ENCODE data around the gene PDK2. TPM values are rescaled to one million over a fixed set of nuclear protein-coding genes. Genes with fewer than 3 reads are reported as not detected.

The PDK2 gene
- total RNA-seq (10 to 100 TPM; 44.4 to 45.3 TPM), polyA plus RNA-seq (10 to 100 TPM; 27.9 to 47.4 (median 40.4) TPM), total RNA-seq (4.6 to 23.3 (median 13.7) reads per million in 6 experiments)

DNA sequence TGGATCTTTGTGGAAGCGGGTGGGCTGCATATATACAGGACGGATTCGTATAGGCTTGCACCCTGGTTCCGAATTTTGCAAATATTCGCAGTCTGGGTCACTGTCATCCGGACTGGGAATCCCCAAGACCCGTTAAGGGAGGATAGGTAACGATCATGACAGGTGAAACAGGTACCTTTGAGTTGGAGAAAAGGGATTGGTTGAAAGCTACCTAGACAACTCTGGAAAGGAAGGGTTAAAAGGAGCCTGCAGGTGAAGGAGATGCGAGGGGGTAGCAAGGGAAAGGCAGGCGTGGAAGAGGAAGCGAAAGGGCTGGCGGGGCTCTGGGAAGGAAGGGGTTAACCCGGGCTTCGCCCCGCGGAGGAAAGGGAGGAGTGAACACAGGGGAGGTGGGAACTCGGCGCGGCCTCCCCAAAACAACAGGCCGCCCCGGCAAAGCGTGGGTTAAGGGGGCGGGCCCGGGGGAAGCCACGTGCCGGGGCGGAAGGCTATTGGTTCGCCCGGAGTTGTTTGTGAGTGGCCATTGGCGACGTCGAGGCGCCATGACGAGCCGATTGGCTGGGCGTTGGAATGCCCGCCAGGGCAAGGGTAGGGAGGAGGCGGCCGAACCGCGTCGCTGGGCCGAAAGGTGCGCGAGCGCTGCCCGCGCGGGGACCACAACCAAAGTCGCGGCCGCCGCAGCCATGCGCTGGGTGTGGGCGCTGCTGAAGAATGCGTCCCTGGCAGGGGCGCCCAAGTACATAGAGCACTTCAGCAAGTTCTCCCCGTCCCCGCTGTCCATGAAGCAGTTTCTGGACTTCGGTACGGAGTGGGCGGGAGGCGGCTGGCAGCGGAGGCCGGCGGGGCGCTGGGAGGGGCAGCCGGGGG lies at the start of gene PDK2:
PDK2 (plus strand) TSS at position 599 of the 867 bp plus-strand sequence; CDS start at position 684, 85 bp downstream.
- peaks cover 21 to 48% (median 42%) of the 10 kb centered on the region in 4 donors for H3K4me1 Mint-ChIP-seq
- DNase-seq (peak; percentile 94 to 98 (median 96)), ATAC-seq (peak; percentile 93)
- peak within 1 kb of the TSS; percentile 95 to 99 (median 98) for H3K4me3 Mint-ChIP-seq
- H3K27me3 Mint-ChIP-seq: peaks cover 0 to 5% (median 0%) of the 10 kb centered on the region in 5 donors
- peak within 1 kb of the TSS; percentile 93 to 98 (median 96) for H3K27ac Mint-ChIP-seq
- peaks cover 0 to 21% (median 0%) of the 10 kb centered on the region in 3 donors for H3K36me3 Mint-ChIP-seq
- H3K9me3 Mint-ChIP-seq: no peaks in the 10 kb centered on the region
- POLR2A ChIA-PET: interaction anchor here (0.8 to 2.0 kb wide), 12 partner anchors 14 to 732 kb away, joined by 3 to 7 read pairs (median 5); partner anchors contain the start of genes ITGA3, PPP1R9B and XYLT2

DNA sequence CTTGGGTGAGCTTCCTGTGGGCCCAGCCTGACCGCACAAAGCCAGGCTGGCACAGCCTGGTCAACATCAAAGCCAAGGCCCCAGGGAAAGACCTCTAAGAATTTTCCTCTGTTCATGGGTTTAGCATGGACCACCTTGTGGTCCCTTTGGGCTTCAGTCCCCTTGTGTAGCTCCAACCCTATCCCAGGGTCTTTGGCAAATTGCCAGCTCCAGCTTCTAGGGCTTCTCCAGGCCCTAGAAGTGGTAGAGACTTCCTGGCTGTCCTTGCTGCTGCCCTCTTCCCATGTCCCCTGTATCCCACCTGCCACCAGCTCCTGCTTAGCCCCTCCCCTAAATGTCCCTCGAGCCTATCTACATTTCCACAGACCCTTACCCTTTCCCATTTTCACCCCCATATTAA lies 49.0 kb upstream of the PDK2 start:
- H3K27me3 Mint-ChIP-seq: peaks cover 12 to 27% (median 16%) of the 10 kb centered on the region in 5 donors
- DNase-seq (no peak), ATAC-seq (no peak)
- H3K4me3 Mint-ChIP-seq: no peak overlapping the region
- H3K27ac Mint-ChIP-seq: peak overlapping the region in 1 of 10 donors; percentile 2
- peaks cover 0 to 5% (median 0%) of the 10 kb centered on the region in 4 donors for H3K4me1 Mint-ChIP-seq
- no peaks in the 10 kb centered on the region for H3K36me3 Mint-ChIP-seq
- no peaks in the 10 kb centered on the region for H3K9me3 Mint-ChIP-seq
- POLR2A ChIA-PET: no interaction called here

- Mint-ChIP-seq H3K27me3 (peaks cover 12 to 27% (median 16%) of the 10 kb centered on the region in 5 donors), H3K4me1 (peaks cover 0 to 9% (median 0%) of the 10 kb centered on the region in 4 donors), H3K36me3 (no peaks in the 10 kb centered on the region), H3K27ac (peak overlapping the region in 2 of 10 donors; percentile 2 to 79), H3K9me3 (no peaks in the 10 kb centered on the region), H3K4me3 (no peak overlapping the region)
- DNase-seq: no peak
- ATAC-seq: no peak
- POLR2A ChIA-PET: no interaction called here
Measured at GRCh38 chr17:50046667-50047066, 48.5 kb upstream of the PDK2 start.

- H3K27me3 Mint-ChIP-seq: peaks cover 10 to 27% (median 16%) of the 10 kb centered on the region in 5 donors
- no peak overlapping the region for H3K4me3 Mint-ChIP-seq
- peaks cover 0 to 9% (median 0%) of the 10 kb centered on the region in 4 donors for H3K4me1 Mint-ChIP-seq
- H3K27ac Mint-ChIP-seq: peak overlapping the region in 2 of 10 donors; percentile 13 to 79
- POLR2A ChIA-PET: no interaction called here
- H3K36me3 Mint-ChIP-seq: no peaks in the 10 kb centered on the region
- no peaks in the 10 kb centered on the region for H3K9me3 Mint-ChIP-seq
- ATAC-seq: no peak
- no peak for DNase-seq
Measured at GRCh38 chr17:50047083-50047482, 48.1 kb upstream of the PDK2 start.

DNA sequence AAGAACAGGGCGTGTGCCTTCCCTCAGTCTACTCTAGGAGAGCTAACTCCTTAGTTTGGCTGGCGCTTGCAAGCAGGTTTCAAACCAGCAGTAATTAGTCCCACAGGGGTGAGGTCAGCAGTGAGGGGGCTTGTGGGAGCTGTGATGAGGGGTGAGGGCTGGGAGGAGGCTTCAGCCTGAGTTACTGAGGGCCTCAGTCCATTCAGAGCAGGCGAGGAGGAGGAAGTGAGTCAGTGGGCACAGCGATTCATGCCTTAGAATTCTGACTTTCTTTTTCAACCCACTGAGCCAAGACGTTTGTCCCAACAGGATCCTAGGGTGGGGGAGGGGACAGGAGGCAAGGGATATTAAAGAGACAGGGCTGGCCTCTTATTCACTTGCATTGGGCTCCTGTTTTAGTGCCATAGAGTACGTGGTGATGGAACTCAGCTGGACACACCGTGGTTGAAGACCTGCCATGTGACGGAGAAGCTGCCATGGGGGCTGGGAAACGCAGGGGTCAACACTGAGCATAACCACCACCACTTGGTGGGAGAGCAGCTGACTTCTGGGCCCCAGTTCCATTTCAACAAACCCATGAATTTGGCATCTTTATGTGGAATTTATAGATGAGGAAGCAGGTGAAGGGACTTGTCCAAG lies 47.5 kb upstream of the PDK2 start:
- Mint-ChIP-seq H3K36me3 (no peaks in the 10 kb centered on the region), H3K4me1 (peaks cover 0 to 9% (median 0%) of the 10 kb centered on the region in 4 donors), H3K4me3 (no peak overlapping the region), H3K9me3 (no peaks in the 10 kb centered on the region), H3K27me3 (peaks cover 10 to 27% (median 16%) of the 10 kb centered on the region in 5 donors), H3K27ac (no peak overlapping the region)
- DNase-seq: no peak
- POLR2A ChIA-PET: no interaction called here
- no peak for ATAC-seq

- H3K27ac Mint-ChIP-seq: peak overlapping the region in 1 of 10 donors; percentile 62
- H3K36me3 Mint-ChIP-seq: no peaks in the 10 kb centered on the region
- ATAC-seq (no peak), DNase-seq (no peak)
- peaks cover 8 to 27% (median 16%) of the 10 kb centered on the region in 5 donors for H3K27me3 Mint-ChIP-seq
- POLR2A ChIA-PET: no interaction called here
- peaks cover 0 to 9% (median 0%) of the 10 kb centered on the region in 4 donors for H3K4me1 Mint-ChIP-seq
- H3K4me3 Mint-ChIP-seq: no peak overlapping the region
- H3K9me3 Mint-ChIP-seq: no peaks in the 10 kb centered on the region
Measured at GRCh38 chr17:50048146-50048720, 46.9 kb upstream of the PDK2 start.

- no peaks in the 10 kb centered on the region for H3K9me3 Mint-ChIP-seq
- H3K4me3 Mint-ChIP-seq: no peak overlapping the region
- H3K4me1 Mint-ChIP-seq: peaks cover 0 to 9% (median 0%) of the 10 kb centered on the region in 4 donors
- POLR2A ChIA-PET: no interaction called here
- ATAC-seq: no peak
- no peak for DNase-seq
- H3K27ac Mint-ChIP-seq: no peak overlapping the region
- H3K36me3 Mint-ChIP-seq: no peaks in the 10 kb centered on the region
- peaks cover 7 to 27% (median 16%) of the 10 kb centered on the region in 5 donors for H3K27me3 Mint-ChIP-seq
Measured at GRCh38 chr17:50048988-50049387, 46.2 kb upstream of the PDK2 start.

- H3K27ac Mint-ChIP-seq: no peak overlapping the region
- DNase-seq (no peak), ATAC-seq (no peak)
- no peaks in the 10 kb centered on the region for H3K9me3 Mint-ChIP-seq
- H3K4me3 Mint-ChIP-seq: no peak overlapping the region
- H3K36me3 Mint-ChIP-seq: no peaks in the 10 kb centered on the region
- POLR2A ChIA-PET: no interaction called here
- peaks cover 0 to 9% (median 0%) of the 10 kb centered on the region in 4 donors for H3K4me1 Mint-ChIP-seq
- H3K27me3 Mint-ChIP-seq: peaks cover 5 to 27% (median 16%) of the 10 kb centered on the region in 5 donors
Measured at GRCh38 chr17:50049636-50050035, 45.5 kb upstream of the PDK2 start.

DNA sequence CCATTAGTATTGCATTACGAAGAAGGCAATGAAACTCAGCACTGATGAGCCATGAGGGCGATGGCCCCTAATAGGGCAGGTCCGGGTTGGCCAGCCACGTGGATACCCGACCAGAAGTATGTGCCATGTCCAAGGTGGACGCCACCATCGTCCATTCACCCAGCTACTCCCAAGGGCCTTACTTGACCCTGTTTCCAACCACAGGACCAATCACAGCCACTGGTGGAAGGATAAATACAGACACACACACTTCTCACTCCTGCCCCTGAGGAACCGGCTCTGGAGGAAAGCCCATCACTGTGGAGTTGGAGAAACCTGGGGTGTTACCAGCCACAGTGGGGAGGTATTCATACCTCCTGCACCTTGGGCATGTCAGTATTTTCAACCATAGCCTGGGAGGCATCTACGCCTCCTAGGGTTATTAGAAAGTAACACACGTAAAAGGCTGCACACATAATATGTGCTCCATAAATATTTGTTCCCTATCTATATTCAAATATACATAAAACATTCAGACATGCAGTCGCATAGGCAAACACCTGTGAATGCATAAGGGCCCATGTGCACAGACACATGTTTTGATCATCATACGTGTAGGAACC lies 44.6 kb upstream of the PDK2 start:
- Mint-ChIP-seq H3K36me3 (no peaks in the 10 kb centered on the region), H3K4me1 (peaks cover 4 to 16% (median 5%) of the 10 kb centered on the region in 4 donors), H3K27ac (no peak overlapping the region), H3K4me3 (no peak overlapping the region), H3K27me3 (peaks cover 2 to 24% (median 15%) of the 10 kb centered on the region in 5 donors), H3K9me3 (no peaks in the 10 kb centered on the region)
- DNase-seq (no peak), ATAC-seq (no peak)
- POLR2A ChIA-PET: no interaction called here

GRCh38 chr17:50051082-50051576 lies 44.0 kb upstream of the PDK2 start:
- H3K36me3 Mint-ChIP-seq: no peaks in the 10 kb centered on the region
- H3K4me3 Mint-ChIP-seq: no peak overlapping the region
- peaks cover 2 to 23% (median 10%) of the 10 kb centered on the region in 5 donors for H3K27me3 Mint-ChIP-seq
- DNase-seq (peak in 1 of 10 donors; percentile 28), ATAC-seq (no peak)
- no peaks in the 10 kb centered on the region for H3K9me3 Mint-ChIP-seq
- peaks cover 4 to 18% (median 5%) of the 10 kb centered on the region in 4 donors for H3K4me1 Mint-ChIP-seq
- no peak overlapping the region for H3K27ac Mint-ChIP-seq
- POLR2A ChIA-PET: no interaction called here

GRCh38 chr17:50051606-50052005 lies 43.5 kb upstream of the PDK2 start:
- ATAC-seq (no peak), DNase-seq (no peak)
- Mint-ChIP-seq H3K9me3 (no peaks in the 10 kb centered on the region), H3K4me3 (no peak overlapping the region), H3K27ac (no peak overlapping the region), H3K4me1 (peaks cover 7 to 21% (median 8%) of the 10 kb centered on the region in 4 donors), H3K27me3 (peaks cover 2 to 19% (median 9%) of the 10 kb centered on the region in 5 donors), H3K36me3 (no peaks in the 10 kb centered on the region)
- POLR2A ChIA-PET: no interaction called here

DNA sequence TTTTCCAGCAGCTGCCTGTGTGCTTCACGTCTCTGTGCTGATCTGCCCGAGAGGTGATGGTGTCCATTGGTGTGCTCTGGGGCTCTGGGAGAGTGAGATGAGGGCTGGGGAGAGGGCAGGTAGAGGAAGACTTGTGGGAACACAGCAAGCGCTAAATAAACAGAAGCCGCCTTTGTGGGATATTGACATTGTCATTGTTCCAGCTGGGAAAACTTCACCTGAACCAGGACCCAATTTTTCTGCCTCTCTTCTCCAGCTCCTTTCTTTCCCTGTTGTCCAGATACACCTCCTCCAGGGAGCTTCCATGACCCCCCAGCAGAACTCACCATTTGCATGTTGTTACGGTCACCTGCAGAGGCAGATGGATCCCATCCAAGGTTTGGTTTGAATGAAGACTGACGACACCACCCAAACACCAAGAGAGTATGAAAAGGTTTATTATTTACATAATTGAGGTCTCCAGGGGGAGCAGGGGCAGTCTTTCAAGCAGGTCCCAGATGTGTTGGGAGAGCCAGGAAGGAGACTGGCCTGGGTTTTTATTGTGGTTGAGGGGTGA lies 42.8 kb upstream of the PDK2 start:
- POLR2A ChIA-PET: no interaction called here
- Mint-ChIP-seq H3K9me3 (no peaks in the 10 kb centered on the region), H3K4me3 (peak overlapping the region in 1 of 10 donors; percentile 21), H3K27me3 (peaks cover 2 to 15% (median 7%) of the 10 kb centered on the region in 5 donors), H3K4me1 (peaks cover 7 to 28% (median 15%) of the 10 kb centered on the region in 4 donors), H3K36me3 (no peaks in the 10 kb centered on the region), H3K27ac (no peak overlapping the region)
- DNase-seq (no peak), ATAC-seq (no peak)
